ENCODE measurements around the gene CCDC18.
"Not testable (repeated sequence)": the region's sequence is repeated elsewhere in the genome, so short reads cannot be mapped to it uniquely, and the experiment has no call there.

Gene CCDC18

DNA sequence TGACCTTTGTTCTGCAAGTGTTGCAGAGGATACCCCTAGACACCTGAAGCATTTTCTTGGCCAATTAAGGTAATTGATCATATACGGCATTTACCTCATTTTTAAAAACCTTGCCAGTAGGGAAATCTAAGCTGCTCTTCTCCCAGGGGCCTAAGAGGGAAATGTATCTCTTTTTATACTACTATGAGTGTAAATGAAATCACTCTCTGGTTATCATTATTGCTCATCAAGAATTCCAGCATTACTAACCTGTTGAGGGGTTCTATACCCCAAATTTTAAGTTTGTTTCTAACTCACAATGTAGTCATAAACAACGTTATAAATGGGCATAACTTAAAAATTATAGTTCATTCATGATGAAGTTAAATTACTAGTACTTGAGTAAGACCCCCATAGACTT is 27.7 kb upstream of the CCDC18 start:
- no peak overlapping the region for H3K4me3 ChIP-seq (ENCODE audit: low read length)
- no peak overlapping the region for H3K9ac ChIP-seq (ENCODE audit: low read length)
- peaks cover 3% of the 10 kb centered on the region for H3K4me1 ChIP-seq (ENCODE audit: control insufficient read depth, insufficient read depth, low read length)
- no peaks in the 10 kb centered on the region for H3K9me3 ChIP-seq (ENCODE audit: control insufficient read depth, low read length)
- DNase-seq (ENCODE audit: low read depth) = no peak
- peaks cover 98% of the 10 kb centered on the region for H3K36me3 ChIP-seq (ENCODE audit: control insufficient read depth, insufficient read depth, low read length, severe bottlenecking)
- no peaks in the 10 kb centered on the region for H3K27me3 ChIP-seq (replicated peaks; ENCODE audit: control insufficient read depth, insufficient read depth, low read length)

DNA sequence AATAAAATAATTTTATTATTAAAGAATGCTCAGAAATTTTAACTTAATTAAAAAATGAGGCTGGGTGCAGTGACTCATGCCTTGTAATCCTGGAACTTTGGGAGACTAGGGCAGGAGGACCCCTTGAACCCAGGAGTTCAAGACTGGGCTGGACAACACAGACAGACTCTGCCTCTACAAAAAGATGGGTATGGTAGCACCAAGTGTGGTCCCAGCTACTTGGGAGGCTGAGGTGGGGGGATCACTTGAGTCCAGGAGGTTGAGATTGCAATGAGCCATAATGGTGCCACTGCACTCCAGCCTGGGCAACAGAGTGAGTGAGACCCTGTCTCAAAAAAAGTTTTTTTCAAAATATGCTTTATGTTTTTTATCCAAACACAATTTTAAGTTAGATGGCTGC is 25.6 kb upstream of the CCDC18 start:
- no peak overlapping the region for H3K9ac ChIP-seq (ENCODE audit: low read length)
- H3K9me3 ChIP-seq (ENCODE audit: control insufficient read depth, low read length) = no peaks in the 10 kb centered on the region
- DNase-seq (ENCODE audit: low read depth) = no peak
- H3K27me3 ChIP-seq (replicated peaks; ENCODE audit: control insufficient read depth, insufficient read depth, low read length) = no peaks in the 10 kb centered on the region
- no peaks in the 10 kb centered on the region for H3K4me1 ChIP-seq (ENCODE audit: control insufficient read depth, insufficient read depth, low read length)
- peaks cover 98% of the 10 kb centered on the region for H3K36me3 ChIP-seq (ENCODE audit: control insufficient read depth, insufficient read depth, low read length, severe bottlenecking)
- H3K4me3 ChIP-seq (ENCODE audit: low read length) = no peak overlapping the region

DNA sequence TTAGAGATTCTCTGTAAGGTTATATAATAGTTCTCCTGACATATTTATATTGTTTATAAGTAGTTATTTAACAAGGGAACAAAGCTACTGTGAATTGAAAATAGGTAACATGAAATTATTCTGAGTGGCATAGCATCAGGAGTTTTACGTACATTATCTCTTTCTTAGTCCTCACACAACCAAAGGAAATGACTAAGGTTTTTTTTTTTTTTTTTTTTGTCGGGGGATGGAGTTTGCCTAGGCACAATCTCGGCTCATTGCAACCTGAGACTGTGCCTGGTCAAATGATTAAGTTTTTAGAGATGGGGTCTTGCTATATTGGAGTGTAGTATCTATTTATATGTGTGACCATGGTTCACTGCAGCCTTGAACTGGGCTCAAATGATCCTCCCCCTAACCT is 25.2 kb upstream of the CCDC18 start:
- no peaks in the 10 kb centered on the region for H3K4me1 ChIP-seq (ENCODE audit: control insufficient read depth, insufficient read depth, low read length)

DNA sequence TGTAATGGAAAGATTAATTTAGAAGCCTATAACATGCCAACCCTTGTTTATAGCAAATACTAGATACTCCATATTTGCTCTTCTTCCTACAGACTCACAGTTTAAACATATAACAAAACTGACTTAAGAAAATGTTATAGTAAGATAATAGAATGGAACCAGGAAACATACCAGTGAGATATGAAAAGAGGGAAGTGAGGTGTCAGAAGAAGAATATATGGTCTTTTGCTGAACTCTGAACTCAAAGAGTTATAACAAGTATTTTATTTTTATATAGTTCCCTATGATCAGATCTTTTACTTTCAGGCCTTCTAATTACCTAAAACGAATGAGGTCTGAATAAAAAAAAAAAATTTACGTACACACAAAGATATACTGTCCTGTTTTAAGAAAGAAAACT is 21.2 kb upstream of the CCDC18 start:
- no peaks in the 10 kb centered on the region for H3K9me3 ChIP-seq (ENCODE audit: control insufficient read depth, low read length)
- H3K9ac ChIP-seq (ENCODE audit: low read length) = no peak overlapping the region
- peaks cover 66% of the 10 kb centered on the region for H3K36me3 ChIP-seq (ENCODE audit: control insufficient read depth, insufficient read depth, low read length, severe bottlenecking)
- no peak overlapping the region for H3K4me3 ChIP-seq (ENCODE audit: low read length)
- no peak for DNase-seq (ENCODE audit: low read depth)
- H3K27me3 ChIP-seq (replicated peaks; ENCODE audit: control insufficient read depth, insufficient read depth, low read length) = no peaks in the 10 kb centered on the region
- no peaks in the 10 kb centered on the region for H3K4me1 ChIP-seq (ENCODE audit: control insufficient read depth, insufficient read depth, low read length)

More for the DNA sequence above, 25.2 kb upstream of the CCDC18 start:
- Histone ChIP-seq H3K27me3 (replicated peaks; ENCODE audit: control insufficient read depth, insufficient read depth, low read length) (no peaks in the 10 kb centered on the region), H3K36me3 (ENCODE audit: control insufficient read depth, insufficient read depth, low read length, severe bottlenecking) (peaks cover 98% of the 10 kb centered on the region), H3K9ac (ENCODE audit: low read length) (no peak overlapping the region), H3K4me3 (ENCODE audit: low read length) (no peak overlapping the region), H3K9me3 (ENCODE audit: control insufficient read depth, low read length) (no peaks in the 10 kb centered on the region)
- DNase-seq (ENCODE audit: low read depth) = no peak

DNA sequence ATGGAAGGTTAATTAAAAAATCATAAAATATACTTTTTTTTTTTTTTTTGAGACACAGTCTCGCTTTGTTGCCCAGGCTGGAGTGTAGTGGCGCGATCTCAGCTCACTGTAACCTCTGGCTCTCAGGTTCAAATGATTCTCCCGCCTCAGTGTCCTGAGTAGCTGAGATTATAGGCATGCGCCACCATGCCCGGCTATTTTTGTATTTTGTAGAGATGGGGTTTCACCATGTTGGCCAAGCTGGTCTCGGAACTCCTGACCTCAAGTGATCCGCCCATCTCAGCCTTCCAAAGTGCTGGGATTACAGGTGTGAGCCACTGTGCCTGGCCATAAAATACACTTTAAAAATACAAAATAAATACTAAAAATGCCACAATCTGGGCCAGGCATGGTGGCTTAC is 17.2 kb upstream of the CCDC18 start:
- H3K36me3 ChIP-seq (ENCODE audit: control insufficient read depth, insufficient read depth, low read length, severe bottlenecking) = peaks cover 31% of the 10 kb centered on the region
- not testable (repeated sequence) for H3K27me3 ChIP-seq (replicated peaks; ENCODE audit: control insufficient read depth, insufficient read depth, low read length); DNase-seq (ENCODE audit: low read depth); H3K9me3 ChIP-seq (ENCODE audit: control insufficient read depth, low read length); H3K4me3 ChIP-seq (ENCODE audit: low read length); H3K9ac ChIP-seq (ENCODE audit: low read length); H3K4me1 ChIP-seq (ENCODE audit: control insufficient read depth, insufficient read depth, low read length)

DNA sequence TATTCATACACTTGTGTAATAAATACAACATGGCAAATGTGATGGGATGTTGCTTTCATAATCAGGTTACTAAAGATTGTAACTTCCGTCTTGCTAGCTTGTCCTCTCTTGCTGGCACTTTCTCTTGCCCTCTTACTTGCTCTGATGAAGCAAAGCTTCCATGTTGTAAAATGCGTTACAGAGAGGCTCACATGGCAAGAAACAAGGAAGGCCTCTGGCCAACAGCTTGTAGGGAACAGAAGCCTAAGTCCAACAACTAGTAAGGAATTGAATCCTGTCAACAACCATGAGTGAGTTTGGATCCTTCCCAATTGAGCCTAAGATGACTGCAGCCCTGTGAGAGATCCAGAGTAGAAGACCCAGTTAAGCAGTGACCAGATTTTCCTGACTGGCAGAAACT is 15.7 kb upstream of the CCDC18 start:
- DNase-seq (ENCODE audit: low read depth) = no peak
- no peak overlapping the region for H3K9ac ChIP-seq (ENCODE audit: low read length)
- H3K27me3 ChIP-seq (replicated peaks; ENCODE audit: control insufficient read depth, insufficient read depth, low read length) = no peaks in the 10 kb centered on the region
- H3K4me1 ChIP-seq (ENCODE audit: control insufficient read depth, insufficient read depth, low read length) = no peaks in the 10 kb centered on the region
- peaks cover 16% of the 10 kb centered on the region for H3K36me3 ChIP-seq (ENCODE audit: control insufficient read depth, insufficient read depth, low read length, severe bottlenecking)
- H3K4me3 ChIP-seq (ENCODE audit: low read length) = no peak overlapping the region
- no peaks in the 10 kb centered on the region for H3K9me3 ChIP-seq (ENCODE audit: control insufficient read depth, low read length)

DNA sequence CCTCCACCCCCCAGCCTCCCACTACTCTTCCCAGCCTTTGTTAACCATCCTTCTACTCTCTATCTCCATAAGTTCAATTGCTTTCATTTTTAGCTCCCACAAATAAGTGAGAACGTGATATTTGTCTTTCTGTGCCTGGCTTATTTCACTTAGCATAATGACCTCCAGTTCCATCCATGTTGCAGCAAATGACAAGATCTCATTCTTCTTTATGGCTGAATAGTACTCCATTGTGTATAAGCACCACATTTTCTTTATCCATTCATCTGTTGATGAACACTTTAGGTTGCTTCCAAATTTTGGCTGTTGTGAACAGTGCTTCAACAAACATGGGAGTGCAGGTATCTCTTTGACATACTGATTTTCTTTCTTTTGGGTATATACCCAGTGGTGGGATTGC is 14.6 kb upstream of the CCDC18 start:
- not testable (repeated sequence) for H3K27me3 ChIP-seq (replicated peaks; ENCODE audit: control insufficient read depth, insufficient read depth, low read length); DNase-seq (ENCODE audit: low read depth); H3K4me1 ChIP-seq (ENCODE audit: control insufficient read depth, insufficient read depth, low read length); H3K4me3 ChIP-seq (ENCODE audit: low read length); H3K9me3 ChIP-seq (ENCODE audit: control insufficient read depth, low read length); H3K9ac ChIP-seq (ENCODE audit: low read length)
- peaks cover 11% of the 10 kb centered on the region for H3K36me3 ChIP-seq (ENCODE audit: control insufficient read depth, insufficient read depth, low read length, severe bottlenecking)

DNA sequence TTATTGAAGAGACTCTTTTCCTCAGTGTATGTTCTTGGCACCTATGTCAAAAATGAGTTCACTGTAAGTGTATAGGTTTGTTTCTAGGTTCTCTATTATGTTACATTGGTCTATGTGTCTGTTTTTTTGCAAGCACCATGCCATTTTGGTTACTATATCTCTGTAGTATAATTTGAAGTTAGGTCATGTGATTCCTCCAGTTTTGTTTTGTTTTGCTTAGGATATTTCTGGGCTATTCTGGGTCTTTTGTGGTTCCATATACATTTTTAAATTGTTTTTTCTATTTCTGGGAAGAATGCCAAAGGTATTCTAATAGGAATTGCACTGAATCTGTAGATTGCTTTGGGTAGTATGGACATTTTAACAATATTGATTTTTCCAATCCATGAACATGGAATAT is 13.5 kb upstream of the CCDC18 start:
- Histone ChIP-seq H3K36me3 (ENCODE audit: control insufficient read depth, insufficient read depth, low read length, severe bottlenecking) (peaks cover 11% of the 10 kb centered on the region), H3K4me3 (ENCODE audit: low read length) (no peak overlapping the region), H3K27me3 (replicated peaks; ENCODE audit: control insufficient read depth, insufficient read depth, low read length) (no peaks in the 10 kb centered on the region), H3K4me1 (ENCODE audit: control insufficient read depth, insufficient read depth, low read length) (peaks cover 9% of the 10 kb centered on the region), H3K9ac (ENCODE audit: low read length) (no peak overlapping the region), H3K9me3 (ENCODE audit: control insufficient read depth, low read length) (no peaks in the 10 kb centered on the region)
- DNase-seq (ENCODE audit: low read depth) = no peak

DNA sequence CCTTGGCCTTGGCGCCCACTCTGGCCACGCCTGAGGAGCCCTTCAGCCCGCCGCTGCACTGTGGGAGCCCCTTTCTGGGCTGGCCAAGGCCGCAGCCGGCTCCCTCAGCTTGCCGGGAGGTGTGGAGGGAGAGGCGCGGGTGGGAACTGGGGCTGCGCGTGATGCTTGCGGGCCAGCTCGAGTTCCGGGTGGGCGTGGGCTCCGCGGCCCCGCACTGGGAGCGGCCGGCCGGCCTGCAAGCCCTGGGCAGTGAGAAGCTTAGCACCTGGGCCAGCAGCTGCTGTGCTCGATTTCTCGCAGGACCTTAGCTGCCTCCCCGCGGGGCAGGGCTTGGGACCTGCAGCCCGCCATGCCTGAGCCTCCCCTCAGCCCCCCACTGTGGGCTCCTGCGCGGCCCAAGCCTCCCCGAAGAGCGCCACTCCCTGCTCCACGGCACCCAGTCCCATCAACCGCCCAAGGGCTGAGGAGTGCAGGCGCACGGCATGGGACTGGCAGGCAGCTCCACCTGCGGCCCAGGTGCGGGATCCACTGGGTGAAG is 10.3 kb upstream of the CCDC18 start:
- H3K4me3 ChIP-seq (ENCODE audit: low read length); DNase-seq (ENCODE audit: low read depth); H3K9ac ChIP-seq (ENCODE audit: low read length); H3K27me3 ChIP-seq (replicated peaks; ENCODE audit: control insufficient read depth, insufficient read depth, low read length); H3K9me3 ChIP-seq (ENCODE audit: control insufficient read depth, low read length); H3K36me3 ChIP-seq (ENCODE audit: control insufficient read depth, insufficient read depth, low read length, severe bottlenecking): not testable (repeated sequence)
- H3K4me1 ChIP-seq (ENCODE audit: control insufficient read depth, insufficient read depth, low read length) = peaks cover 21% of the 10 kb centered on the region

DNA sequence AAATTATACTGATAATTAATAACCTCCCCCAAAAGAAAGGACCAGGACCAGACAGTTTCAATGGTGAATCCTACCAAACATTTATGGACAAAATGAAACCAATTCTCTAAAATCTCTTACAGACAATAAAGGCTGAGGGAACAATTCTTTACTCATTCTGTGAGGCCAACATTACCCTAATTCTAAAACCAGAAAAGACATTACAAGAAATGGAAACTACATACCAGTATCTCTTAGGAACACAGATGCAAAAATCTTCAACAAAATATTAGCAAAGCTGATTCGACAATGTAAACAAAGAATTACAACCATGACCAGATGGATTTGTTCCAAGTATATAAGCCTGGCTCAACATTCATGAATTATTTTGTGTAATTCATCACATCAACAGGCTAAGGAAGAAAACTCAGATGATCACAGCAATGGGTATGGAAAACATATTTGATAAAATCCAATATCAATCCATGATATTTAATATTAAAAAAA is 8.9 kb upstream of the CCDC18 start:
- Histone ChIP-seq H3K27me3 (replicated peaks; ENCODE audit: control insufficient read depth, insufficient read depth, low read length) (no peaks in the 10 kb centered on the region), H3K36me3 (ENCODE audit: control insufficient read depth, insufficient read depth, low read length, severe bottlenecking) (peaks cover 16% of the 10 kb centered on the region), H3K9me3 (ENCODE audit: control insufficient read depth, low read length) (no peaks in the 10 kb centered on the region), H3K4me3 (ENCODE audit: low read length) (peak overlapping the region; percentile 39), H3K4me1 (ENCODE audit: control insufficient read depth, insufficient read depth, low read length) (peaks cover 34% of the 10 kb centered on the region), H3K9ac (ENCODE audit: low read length) (no peak overlapping the region)
- DNase-seq (ENCODE audit: low read depth) = peak; percentile 63

DNA sequence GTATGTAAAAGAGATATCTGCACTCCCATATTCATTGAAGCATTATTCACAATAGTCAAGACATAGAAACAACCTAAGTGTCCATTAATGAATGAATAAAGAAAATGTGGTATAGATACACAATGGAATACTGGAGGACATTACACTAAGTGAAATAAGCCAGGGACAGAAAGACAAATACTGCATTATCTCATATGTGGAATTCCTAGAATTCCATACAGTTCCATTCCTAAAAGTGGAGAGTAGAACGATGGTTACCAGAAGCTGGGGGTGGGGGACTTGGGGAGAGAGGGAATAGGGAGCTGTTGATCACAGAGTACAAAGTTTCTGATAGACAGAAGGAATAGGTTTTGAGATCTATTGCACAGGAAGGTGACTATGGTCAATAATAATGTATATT is 7.7 kb upstream of the CCDC18 start:
- peak; percentile 25 for DNase-seq (ENCODE audit: low read depth)
- Histone ChIP-seq H3K27me3 (replicated peaks; ENCODE audit: control insufficient read depth, insufficient read depth, low read length) (no peaks in the 10 kb centered on the region), H3K36me3 (ENCODE audit: control insufficient read depth, insufficient read depth, low read length, severe bottlenecking) (peaks cover 16% of the 10 kb centered on the region), H3K9ac (ENCODE audit: low read length) (no peak overlapping the region), H3K4me1 (ENCODE audit: control insufficient read depth, insufficient read depth, low read length) (peaks cover 45% of the 10 kb centered on the region), H3K9me3 (ENCODE audit: control insufficient read depth, low read length) (no peaks in the 10 kb centered on the region), H3K4me3 (ENCODE audit: low read length) (peak overlapping the region; percentile 18)

DNA sequence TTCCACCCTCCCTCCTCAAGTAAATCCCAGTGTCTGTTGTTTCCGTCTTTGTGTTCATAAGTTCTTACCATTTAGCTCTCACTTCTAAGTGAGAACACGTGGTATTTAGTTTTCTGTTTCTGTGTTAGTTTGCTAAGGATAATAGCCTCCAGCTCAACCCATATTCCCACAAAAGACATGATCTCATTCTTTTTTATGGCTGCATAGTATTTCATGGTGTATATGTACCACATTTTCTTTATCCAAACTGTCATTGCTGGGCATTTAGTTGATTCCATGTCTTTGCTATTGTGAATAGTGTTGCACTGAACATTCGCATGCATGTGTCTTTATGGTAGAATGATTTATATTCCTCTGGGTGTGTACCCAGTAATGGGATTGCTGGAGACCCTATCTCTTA is 5.9 kb upstream of the CCDC18 start:
- H3K4me3 ChIP-seq (ENCODE audit: low read length); DNase-seq (ENCODE audit: low read depth): not testable (repeated sequence)

More for the DNA sequence above, 5.9 kb upstream of the CCDC18 start:
- H3K36me3 ChIP-seq (ENCODE audit: control insufficient read depth, insufficient read depth, low read length, severe bottlenecking) = peaks cover 16% of the 10 kb centered on the region
- peaks cover 46% of the 10 kb centered on the region for H3K4me1 ChIP-seq (ENCODE audit: control insufficient read depth, insufficient read depth, low read length)
- not testable (repeated sequence) for H3K9me3 ChIP-seq (ENCODE audit: control insufficient read depth, low read length); H3K9ac ChIP-seq (ENCODE audit: low read length); H3K27me3 ChIP-seq (replicated peaks; ENCODE audit: control insufficient read depth, insufficient read depth, low read length)
